HG03558 (cell line): ENCODE results near the gene NARF.
"Not testable (repeated sequence)": the region's sequence is repeated elsewhere in the genome, so short reads cannot be mapped to it uniquely, and the experiment has no call there.

Experiments used
- ATAC-seq: cut with Tn5 transposase; IDR thresholded peaks from one replicate; pipeline ENCODE4 v1.9.1; 2021; ENCODE audit warnings: moderate number of reproducible peaks; ENCODE audit not compliant: unreplicated experiment; ENCODE audit errors: extremely low read depth

The NARF gene

DNA sequence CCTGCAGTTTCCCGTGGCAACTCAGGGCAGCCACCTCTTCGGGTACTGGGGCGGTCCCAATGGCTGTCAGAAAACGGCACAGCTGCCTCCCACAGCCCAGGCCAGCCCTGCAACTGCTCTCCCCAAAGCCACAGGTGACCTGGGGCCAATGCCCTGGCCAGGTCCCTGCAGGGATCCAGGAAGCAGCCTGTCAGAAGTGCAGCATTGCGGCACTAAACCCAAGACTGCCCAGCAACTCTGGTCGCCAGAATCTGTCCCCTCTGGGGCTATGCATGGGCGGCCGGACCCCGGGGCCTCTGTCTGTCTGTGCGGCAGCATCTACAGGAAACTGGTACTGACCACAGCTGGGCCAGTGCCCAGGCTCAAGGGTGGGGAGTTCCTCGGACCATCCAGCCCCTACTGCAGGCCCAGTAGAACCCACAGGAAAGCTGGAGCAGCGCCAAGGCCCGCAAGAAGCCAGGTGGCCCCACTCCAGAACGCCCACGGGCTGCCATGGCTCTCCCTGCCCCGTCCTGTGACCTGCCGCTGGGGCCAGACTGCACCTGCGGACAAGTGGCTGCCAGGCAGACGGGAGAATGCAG lies 13.5 kb upstream of the NARF start:
- ATAC-seq = no peak

DNA sequence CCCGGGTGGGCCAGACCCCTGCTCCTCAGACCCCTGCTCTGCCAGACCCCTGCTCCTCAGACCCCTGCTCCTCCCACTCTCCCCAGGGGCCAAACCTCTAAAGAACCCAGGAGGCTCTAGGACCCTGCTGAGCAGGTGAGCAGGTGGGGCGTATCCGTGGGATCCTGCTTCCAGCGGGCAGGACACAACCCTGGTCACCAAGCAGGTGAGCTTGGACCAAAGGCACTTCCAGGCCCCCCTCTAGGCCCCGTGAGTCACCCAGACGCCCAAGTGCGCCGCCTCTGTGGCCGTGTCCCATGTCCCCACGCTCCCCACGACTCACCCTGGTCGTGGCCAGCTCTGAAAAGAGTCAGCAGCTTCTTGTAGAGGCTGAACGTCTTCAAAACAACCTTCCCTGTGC lies 13.0 kb upstream of the NARF start:
- ATAC-seq = no peak

DNA sequence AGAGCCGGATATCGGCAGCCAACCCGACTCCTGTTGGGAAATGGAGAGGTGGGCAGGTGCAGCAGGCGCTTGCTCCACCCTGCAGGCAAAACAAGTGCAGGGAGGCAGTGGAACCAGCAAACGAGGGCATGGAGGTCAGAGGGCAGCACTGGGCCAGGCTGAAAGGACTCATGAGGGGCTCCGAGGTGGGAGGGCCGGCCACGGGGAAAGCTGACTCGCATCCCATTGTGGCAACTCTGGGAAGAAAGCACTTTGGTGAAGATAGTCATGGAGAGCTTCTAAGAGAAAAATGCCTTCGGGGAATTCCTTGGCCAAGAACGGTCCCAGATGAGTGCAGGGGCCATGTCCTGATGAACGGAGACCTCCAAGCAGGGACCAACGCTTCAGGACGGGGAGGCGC lies 12.4 kb upstream of the NARF start:
- no peak for ATAC-seq

DNA sequence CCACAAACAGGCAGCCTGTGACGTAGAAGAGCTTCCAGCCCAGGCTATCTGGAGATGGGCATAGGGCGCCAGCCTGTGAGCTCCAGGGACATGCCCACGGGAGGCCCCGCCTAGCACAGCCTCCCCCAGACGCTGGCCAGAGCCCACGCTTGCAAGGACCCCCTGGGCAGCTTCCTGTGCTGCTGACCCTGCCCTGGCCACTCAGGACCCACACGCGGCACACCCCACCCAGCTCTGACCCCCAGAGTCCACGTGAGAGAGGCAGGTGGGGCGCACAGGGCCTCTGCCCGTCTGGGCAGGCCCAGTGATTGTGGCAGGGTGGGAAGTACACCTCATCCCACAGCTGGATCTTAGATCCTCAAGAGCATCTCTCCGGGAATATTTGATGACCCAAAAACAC lies 11.9 kb upstream of the NARF start:
- no peak for ATAC-seq

DNA sequence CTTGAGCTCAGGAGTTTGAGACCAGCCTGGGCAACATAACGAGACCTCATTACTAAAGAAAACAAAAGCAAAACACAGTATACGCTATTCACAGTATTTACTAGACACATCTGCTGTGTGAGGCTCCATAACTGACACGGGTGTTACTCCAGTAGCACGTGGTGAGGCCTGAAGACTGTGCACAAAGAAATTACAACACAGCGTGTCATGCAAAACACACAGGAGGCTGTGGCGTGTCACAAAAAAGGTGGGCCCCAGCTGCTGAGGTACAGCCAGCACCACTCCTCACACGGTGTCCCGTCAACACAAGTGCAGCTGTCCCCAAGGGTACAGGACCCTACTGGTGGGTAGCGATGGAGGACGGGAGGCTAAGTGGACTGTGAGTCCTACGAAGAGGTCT lies 10.7 kb upstream of the NARF start:
- ATAC-seq = no peak

DNA sequence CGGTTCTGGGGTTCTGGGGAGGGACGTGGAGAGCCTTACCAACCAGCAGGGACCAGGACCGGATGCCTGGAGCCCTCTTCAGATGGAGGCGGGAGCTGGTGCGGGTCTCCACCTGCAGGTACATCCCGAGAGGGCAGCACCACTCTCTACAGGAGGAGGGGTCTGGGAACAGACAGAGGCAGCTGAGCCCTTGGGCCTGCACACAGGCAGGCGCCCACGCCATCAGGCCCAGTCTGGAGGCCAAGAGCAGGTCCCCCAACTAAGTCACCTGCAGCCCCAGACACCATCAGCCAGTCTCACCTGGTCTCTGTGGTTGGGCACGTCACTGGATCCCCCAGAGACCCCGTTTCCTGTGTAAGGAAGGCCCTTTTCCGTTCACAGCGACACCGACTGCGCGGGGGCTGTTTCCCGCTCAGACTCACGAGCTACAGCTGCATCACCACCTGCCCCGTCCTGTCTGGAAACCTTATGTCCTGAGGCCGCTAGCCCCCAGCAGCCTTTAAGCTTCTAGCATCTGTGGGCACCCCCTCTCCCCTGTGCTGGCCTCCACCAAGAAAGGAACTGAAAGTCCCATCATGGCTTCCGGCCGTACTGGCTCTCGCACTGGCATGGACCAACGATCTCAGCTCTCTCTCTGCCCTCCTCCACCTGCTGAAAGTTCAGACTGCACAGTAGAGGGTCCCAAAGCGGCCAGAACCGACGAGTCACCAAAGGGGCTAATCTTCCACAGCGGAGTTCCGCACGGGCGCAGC lies 9.2 kb upstream of the NARF start:
- ATAC-seq = no peak

DNA sequence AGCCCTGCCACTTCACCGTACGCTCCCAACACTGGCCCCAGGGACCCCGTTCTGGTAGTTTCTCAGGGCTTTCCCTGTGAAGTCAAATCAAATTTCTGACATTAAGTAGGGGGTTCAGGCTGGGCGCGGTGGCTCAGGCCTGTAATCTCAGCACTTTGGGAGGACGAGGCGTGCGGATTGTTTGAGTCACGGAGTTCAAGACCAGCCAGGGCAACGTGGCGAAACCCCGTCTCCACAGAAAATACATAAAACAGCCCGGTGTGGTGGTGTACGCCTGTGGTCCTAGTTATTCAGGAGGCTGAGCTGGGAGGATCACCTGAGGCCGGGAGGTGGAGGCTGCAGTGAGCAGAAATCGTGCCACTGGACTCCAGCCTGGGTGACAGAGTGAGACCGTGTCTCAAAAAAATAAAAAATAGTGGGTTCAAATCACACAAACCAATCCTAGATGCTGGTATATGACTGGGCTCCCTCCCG lies 8.6 kb upstream of the NARF start:
- no peak for ATAC-seq

DNA sequence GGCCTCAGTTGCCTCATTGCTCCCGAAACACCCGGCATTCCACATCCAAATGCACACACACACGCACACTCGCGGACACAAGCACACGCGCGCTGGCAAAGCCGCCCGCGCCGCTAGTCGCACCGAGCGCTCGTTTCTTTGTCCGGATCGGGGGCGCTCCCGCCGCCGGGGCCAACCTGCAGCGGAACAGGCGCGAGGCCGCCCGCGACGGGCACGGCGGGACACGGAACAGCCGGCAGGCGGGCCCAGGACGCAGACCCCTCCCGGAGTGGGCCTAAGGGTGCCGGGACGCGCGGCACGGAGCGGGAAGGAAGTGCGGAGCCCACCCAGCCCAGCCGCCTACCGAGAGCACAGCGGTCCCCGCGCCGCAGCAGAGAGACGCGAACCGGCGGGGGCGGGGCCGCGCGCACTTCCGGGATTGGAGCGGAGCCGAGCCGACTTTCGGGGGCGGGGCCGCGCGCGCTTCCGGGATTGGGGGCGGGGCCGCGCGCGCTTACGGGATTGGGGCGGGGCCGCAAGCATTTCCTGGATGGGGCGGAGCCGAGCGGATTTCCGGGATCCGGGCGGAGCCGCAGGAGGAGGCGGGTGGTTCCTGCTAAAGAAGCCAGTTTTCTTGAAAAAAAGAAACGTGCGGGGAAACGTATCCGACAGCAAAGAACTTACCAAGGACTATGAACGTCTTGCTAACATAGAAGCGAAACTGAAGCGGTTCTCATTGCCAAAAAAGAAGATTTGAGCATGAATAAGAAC lies 8.0 kb upstream of the NARF start, which contains the start of gene CYBC1:
CYBC1 (minus strand) TSS at position 396 of the 750 bp plus-strand sequence. CDS start 1,498 bp downstream, outside the sequence.
- no peak for ATAC-seq

DNA sequence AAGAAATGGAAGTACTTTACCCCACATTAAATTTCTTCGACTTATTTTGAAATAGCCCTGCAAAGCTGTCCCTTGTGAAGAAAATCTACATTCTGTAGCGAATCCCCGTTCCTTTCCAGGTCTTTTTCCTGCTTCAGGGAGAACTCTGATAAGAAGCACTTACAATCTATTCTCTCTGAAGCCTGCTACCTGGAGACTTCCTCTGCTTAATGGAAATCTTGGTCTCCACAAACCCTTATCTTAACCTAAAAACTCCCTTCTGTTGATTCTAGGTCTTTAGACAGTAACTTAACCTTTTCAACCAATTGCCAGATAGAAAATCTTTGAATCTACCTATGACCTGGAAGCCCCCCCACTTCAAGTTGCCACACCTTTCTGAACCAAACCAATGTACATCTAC lies 6.4 kb upstream of the NARF start:
- ATAC-seq = no peak

DNA sequence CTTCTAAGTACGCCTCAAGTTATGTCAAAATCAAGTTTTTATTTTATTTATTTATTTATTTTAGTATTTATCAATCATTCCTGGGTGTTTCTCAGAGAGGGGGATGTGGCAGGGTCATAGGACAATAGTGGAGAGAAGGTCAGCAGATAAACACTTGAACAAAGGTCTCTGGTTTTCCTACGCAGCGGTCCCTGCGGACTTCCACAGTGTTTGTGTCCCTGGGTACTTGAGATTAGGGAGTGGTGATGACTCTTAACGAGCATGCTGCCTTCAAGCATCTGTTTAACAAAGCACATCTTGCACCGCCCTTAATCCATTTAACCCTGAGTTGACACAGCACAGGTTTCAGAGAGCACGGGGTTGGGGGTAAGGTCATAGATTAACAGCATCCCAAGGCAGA lies 5.4 kb upstream of the NARF start:
- ATAC-seq = not testable (repeated sequence)

DNA sequence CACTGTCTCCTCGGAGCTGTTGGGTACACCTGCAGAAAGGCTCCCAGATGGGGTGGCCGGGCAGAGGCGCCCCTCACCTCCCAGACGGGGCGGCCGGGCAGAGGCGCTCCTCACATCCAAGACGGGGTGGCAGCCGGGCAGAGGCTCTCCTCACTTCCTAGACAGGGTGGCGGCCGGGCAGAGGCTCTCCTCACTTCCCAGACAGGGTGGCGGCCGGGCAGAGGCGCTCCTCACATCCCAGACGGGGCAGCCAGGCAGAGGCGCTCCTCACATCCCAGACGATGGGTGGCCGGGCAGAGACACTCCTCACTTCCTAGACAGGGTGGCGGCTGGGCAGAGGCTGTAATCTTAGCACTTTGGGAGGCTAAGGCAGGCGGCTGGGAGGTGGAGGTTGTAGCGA lies 4.8 kb upstream of the NARF start:
- not testable (repeated sequence) for ATAC-seq

DNA sequence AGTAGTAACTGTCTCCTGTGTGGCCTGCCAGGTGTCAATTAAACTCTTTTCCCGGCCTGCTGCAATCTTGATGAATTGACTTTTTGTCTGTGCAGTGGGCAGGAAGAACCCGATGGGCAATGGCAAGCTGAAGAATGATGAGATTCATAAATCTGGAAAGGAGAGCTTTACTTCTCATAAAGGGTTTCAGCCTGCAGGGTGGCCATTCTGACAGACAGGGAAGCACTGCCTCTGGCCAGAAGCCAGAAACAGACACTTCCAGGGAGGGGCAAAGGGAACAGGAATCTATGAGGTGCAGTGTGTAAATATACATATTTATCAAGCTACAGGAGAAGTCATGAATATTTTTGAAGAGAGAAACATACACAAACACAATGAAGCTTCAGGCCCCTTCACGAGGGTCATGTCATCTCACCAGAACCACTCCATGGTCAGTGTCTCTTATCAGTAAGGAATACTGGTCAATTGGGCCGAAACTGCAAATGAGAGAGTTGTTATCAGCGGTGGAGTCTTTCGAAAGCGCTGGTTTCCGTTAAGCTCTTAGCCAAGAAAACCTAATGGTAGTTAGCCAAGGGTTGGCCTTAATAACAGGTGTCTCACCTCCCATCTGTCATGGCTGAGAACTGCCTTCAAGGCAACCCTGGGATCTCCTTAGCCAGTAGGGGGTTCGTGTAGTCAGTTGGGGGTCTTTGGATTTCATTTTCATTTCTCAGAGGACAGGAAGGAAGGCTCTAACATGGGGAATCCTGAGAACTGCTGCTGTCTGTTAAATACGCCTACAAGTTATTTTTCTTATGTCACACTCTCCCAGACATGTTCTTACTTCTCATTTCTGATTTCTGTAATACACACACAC lies 1.2 kb upstream of the NARF start:
- ATAC-seq = no peak

DNA sequence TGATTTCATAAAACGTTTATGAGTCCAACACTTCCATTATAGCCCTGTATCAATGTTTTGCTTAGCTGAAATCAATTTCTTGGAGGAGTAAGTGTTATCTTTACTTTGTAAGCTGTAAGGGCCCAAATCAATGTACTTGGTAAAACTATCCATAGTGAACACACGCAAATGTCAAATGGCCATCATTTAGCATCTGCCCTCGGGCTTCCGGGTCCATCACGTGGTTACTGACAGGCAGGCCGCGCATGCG lies 687 bp upstream of the NARF start:
- no peak for ATAC-seq

DNA sequence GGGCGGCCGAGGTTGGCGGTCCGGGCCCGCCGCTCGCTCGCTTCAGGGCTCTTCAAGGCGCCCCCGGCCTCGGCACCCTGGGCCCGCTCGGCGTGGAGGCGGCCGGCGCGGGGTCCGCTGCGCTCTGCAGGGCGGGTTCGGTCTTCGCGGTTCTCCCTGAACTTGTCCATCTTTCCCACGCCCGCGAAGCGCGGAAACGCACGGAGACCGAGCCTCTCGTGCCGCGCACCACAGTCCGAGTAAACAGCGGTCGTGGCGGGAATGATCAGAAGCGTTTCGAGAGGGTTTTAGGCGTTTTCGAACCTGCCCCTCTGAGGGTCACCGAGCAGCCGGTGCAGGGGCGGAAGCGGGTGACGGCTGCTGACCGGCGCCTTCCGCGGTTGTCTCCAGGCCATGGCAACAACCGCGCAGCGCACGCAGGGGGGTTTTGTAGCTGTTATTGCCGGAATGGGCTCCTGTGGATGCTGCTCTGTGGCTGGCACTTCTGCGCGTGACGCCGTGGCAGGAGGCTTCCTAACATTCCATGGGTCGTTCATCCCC lies 414 bp downstream of the NARF start:
- no peak for ATAC-seq

DNA sequence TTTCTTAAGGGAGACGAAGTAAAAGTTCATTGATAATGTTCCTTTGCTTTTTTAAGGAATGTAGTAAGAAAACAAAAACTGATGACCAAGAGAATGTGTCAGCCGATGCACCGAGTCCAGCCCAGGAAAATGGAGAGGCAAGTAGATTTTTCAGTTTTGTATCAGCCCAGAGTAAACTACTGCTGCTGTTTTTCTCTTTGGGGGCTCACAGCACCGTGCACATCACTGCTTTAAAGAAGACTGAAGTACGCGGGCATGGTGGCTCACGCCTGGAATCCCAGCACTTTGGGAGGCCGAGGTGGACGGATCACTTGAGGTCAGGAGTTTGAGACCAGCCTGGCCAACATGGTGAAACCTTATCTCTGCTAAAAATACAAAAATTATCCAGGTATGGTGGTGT lies 1.4 kb downstream of the NARF start:
- not testable (repeated sequence) for ATAC-seq

DNA sequence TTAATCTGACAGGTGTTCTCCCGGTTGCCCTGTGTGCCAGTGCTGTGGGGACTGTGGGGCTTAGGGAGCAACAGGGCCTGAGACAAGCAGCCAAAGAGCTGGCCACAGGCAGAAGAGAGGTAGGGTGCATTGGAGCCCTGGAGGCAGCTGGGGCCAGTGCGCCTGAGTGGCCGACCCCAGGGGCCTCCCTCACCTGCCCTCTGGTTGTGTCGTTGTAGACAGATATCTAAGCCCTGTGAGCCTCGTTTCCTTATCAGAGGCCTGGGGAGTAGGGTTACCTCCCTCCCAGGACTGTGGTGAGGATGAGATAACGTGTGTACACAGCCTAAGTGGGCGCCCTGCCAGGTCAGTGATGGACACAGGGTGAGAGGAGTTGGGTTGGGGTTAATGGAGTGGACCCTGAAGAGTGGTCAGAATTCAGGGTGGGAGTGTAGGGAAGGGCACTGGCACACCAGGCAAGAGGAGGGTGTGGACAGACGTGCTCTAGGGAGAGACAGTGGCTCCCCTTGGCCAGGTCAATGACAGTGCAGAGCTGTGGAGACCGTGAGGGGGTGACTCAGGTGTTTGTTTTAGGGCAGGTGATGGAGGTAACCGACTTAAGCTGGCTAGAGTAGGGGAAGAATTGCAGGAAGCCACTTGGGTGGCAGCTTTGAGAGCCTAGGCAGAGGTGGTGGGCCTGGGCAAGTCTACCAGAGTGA lies 3.4 kb downstream of the NARF start:
- no peak for ATAC-seq

DNA sequence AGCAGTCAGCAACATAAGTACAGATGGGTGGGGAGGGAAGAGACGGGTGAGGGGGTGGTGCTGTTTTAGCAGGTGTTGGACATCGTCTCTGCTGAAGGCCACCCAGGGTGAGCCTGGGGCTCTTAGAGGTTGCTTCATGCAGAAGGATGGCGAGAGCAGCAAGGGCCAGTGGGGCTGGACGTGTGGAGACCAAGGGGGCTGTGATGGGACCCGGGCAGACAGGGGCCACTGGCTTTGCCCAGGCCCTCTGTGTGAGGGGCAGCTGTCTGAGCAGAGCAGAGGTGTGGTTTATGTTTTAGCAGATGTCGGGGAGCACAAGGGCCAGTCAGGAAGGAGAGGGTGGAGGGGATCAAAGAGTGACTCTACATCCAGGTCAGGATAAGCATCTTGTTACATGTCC lies 4.8 kb downstream of the NARF start:
- no peak for ATAC-seq

DNA sequence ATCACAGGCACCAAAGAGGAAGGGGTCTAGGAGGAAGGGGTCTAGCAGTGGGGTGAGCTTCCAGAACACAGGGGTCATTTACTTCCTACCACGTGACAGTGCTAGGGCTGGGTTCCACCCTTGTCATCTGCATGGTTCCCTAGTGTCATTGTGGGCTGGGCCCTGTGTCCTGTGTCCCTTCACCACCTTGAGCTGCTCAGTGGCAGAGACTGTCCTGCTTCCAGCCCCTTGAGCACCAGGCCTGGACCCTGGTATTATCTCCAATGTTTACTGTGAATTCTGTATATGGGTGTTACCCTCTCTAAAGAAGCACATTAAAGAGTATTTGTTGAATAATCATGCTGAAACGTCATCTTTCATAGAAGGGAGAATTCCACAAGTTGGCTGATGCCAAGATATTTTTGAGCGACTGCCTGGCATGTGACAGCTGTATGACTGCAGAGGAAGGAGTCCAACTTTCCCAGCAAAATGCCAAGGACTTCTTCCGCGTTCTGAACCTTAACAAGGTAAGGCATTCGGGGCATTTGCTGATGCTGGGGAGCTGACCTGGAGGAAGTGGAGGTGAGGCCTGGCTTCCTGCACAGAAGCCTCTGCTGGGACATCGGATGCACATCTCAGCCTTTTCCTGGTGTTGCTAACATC lies 5.5 kb downstream of the NARF start:
- ATAC-seq = no peak

DNA sequence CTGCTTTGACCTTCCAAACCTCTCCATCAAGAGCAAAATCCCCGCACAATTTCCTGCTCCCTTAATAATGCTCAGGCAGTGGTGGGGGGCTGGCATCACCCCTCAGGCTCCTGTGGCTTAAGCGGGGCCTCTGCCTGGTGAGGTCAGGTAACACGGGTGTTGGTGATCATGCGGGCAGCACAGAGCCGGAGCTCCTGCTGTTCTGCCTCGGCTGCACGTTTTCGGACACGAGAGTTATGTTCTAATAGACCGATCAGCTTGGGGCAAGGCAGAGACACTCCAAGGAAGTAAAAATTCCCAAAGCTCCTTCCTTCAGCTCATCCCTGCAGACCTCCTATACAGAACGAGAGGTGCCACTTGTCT lies 6.0 kb downstream of the NARF start:
- no peak for ATAC-seq
